Activated T-cell treated with anti-CD3 and anti-CD28 coated beads, Interleukin-2, amount 50 U/mL, for 1 hour (primary cell): Measurements from ENCODE around the gene BCAR3.
"Not testable (repeated sequence)": the region's sequence is repeated elsewhere in the genome, so short reads cannot be mapped to it uniquely, and the experiment has no call there.

Experiments
- DNase-seq: peaks from one replicate; pipeline ENCODE4 v3.0.0-alpha.2; 2020

The BCAR3 gene

GRCh38 chr1:93593854-93594602 is 87.6 kb downstream of the BCAR3 start:
- no peak for DNase-seq

- no peak for DNase-seq
Measured at GRCh38 chr1:93592551-93592949, 89.1 kb downstream of the BCAR3 start.

DNA sequence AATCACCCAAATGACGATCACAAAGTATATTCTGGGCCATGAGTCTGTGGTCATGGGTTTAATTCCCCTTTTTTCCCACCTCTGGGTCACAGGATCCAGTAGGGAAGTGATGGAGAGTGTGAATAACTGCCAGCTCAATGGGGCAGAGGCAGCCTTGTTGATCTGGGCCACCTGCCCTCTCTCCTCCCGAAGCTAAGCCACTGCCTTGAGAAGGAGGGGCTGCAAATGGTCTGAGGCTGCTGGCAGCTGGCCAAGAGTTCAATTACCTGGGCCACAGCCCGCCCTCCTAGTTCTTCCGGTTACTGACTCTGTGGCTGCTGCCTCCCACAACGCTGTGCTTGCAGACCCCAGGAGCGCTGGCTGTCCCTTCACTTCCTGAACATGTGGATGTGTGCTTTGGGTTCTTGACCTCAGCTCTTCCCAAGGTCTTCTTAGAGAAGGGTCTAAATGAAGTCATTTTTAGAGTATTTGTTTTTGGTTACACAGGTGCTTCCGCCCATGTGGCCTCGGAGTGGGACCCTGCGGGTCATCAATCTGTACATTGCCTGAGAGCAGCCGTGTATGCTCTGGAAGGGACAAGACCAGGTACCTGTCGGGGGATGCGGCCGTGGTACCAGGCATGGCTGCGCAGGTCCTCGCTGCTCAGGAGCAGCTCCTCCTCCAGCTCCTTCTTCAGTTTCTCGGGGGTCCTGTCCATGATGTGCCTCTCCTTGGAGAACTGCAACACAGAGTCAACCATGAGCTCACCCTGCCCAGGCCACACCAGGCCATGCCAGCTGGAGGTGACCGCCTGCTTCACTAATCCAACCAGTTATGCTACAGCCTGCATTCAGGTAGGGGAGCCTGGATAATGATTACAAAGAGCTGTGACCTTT is 89.7 kb downstream of the BCAR3 start:
- no peak for DNase-seq

DNA sequence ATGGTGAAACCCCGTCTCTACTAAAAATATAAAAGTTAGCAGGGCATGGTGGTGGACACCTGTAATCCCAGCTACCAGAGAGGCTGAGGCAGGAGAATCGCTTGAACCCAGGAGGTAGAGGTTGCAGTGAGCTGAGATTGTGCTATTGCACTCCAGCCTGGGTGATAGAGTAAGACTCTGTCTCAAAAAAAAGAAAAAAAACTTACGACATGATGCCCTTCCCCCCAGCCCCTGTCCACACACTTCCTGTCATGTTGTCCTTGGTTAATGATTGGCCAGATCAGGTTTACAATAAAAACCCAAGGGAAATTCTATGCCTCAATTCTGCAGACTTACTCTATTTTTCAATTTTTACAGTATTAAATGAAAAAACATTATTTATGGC is 90.4 kb downstream of the BCAR3 start:
- not testable (repeated sequence) for DNase-seq

DNA sequence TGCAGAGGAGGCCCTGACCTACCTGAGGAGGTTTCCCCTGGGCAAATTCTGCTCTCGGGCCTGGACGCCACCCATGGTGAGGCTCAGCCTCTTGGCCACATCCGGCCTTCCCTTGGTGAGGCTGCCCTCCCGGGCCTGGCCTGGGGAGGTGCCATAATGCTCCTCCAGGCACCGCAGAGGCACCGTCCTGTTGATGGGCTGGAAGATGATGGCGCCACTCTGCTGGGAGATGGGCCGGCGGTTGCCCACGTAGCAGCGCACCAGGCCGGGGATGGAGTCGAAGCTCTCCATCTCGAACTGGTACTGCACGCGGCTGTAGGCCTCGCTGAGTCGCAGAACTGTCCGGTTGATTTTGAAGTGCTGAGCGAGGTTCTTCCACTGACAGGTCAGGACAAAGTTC is 92.7 kb downstream of the BCAR3 start:
- no peak for DNase-seq

GRCh38 chr1:93588206-93588605 is 93.4 kb downstream of the BCAR3 start:
- DNase-seq = no peak

DNA sequence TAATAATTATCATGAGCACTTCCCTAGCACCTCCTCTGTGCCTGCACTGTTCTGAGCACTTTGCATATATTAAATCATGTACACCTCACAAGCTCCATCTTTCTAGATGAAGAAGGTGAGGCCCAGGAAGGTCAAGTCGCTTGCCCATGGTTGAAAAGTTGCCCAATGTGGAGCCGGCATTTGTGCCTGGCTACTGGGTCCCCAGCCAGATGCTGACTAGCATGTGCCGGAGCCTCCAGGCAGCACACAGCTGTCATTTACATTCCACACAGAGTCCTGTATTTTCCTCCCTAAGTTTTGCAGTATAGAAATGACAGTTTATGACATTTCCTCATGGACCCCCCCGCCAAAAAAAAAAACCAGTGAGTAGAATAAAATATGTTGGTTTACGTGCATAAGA is 94.3 kb downstream of the BCAR3 start:
- no peak for DNase-seq

GRCh38 chr1:93585059-93585966 is 96.3 kb downstream of the BCAR3 start:
- no peak for DNase-seq

- no peak for DNase-seq
Measured at GRCh38 chr1:93584261-93585003, 97.2 kb downstream of the BCAR3 start.

- no peak for DNase-seq
Measured at GRCh38 chr1:93581917-93582850, 99.5 kb downstream of the BCAR3 start.

GRCh38 chr1:93579891-93580290 is 101.7 kb downstream of the BCAR3 start:
- DNase-seq = no peak

DNA sequence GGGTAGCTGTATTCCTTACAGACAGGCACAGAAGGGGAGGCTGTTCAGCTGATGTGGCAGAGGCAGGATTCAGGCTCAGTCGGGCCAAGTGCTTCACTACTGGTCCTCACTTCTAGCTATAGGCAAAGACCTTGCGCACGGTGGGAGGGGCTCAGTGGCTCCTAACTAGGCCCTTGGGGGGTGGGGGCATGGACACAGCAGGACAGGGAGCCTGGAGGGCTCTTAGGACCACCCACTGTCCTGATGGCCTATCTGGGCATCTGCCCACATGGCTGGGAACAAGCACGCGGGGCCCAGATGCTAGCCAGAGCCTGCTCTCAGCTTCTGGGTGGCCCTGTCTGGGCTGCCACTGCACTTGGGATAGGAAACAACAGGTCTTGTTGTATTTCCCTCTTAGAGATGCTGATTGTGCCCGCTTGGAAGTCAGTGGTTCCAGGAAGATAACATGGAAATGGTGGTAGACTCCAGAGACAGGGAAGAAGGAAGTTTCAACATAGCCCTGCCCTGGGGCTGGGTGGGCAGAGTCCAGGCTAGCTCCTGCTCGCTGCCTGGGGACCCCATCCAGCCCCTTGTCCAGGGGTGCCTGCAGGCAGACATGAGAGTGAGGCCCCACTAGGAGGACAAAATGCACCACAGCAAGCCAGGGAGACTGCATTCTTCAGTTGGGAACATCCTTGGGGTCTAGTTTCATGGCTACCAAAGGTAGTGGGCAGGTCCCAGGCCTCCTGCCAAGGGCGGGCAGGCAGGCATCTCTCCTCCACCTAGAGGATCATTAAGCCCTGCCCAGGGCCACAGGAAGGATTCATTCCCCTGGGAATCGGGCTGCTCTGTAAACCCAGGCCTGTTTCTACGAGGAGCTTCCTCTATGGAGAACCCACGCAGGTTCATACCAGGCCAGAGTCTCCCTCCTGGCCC is 102.5 kb downstream of the BCAR3 start:
- no peak for DNase-seq

DNA sequence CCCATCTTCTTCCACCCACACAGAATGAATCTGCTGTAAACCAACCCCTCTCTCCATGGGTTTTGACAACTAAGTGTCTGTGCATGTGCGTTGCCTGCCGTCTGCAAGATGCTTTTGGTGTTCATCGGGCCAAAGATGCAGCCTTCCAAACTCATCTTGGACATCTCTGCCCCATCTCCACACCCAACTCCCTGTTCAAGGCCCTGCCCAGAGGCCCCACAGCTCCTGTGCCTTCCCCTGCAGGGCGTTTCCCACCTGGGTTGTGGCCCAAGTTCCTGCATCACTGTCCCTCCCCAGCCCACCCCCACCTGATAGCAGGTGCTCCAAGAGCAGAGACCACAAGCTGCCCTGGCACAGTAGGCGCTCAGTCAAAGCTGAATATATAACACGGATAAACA is 103.2 kb downstream of the BCAR3 start:
- DNase-seq = no peak

DNA sequence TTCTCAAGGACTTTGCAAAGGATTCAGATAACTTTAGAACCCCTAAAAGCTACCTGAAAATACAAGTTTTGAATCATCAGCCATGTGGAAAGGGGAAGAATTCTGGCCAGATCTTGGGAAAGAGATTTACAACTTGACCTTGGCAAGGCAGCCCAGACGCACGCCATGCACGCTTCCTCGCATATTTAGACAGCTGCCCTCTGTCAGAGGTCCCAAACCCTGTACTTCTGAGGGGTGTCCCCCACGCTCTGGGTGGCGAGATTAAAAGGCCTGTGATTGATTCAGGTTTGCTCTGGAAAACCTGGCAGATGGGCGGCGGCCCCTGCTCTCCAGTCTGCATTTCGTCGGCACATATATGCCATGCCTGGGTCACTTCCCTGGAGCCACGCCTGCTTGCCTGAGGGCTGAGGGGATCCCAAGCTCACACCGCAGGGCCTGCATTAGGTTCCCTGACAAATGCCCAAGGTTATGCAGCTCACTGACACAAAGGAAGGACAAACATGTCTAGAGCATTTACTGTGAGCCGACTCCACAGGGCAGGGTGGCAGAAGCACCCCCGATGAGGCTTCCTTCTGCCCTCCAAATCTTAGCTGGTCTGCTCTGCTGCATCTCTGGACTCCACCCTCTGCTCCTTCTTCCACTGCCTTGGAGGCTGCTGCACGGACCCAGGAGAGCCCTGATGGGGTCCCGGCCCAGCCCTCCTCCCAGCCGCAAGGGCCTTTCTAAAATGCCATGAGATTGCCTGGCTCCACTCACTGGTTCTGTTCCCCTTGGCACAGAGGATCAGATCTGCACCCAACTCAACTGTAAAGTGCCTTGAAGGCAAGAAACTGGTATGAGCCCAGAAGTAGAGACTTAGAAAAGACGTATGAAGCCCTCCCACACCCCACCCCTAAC is 103.9 kb downstream of the BCAR3 start:
- no peak for DNase-seq

DNA sequence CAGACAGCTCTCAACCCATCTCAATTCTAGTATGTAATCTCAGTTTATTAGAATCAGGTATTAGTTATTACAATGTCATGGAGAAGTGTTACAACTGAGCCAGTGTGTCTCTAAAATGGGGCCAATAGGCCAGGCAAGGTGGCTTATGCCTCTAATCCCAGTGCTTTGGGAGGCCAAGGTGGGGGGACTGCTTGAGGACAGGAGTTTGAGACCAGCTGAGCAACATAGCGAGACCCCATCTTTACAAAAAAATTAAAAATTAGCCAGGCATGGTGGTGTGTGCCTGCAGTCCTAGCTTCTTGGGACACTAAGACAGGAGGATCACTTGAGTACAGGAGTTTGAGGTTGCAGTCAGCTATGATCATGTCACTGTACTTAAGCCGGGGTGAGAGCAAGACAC is 104.9 kb downstream of the BCAR3 start:
- no peak for DNase-seq

- DNase-seq = no peak
Measured at GRCh38 chr1:93576346-93576745, 105.3 kb downstream of the BCAR3 start.

DNA sequence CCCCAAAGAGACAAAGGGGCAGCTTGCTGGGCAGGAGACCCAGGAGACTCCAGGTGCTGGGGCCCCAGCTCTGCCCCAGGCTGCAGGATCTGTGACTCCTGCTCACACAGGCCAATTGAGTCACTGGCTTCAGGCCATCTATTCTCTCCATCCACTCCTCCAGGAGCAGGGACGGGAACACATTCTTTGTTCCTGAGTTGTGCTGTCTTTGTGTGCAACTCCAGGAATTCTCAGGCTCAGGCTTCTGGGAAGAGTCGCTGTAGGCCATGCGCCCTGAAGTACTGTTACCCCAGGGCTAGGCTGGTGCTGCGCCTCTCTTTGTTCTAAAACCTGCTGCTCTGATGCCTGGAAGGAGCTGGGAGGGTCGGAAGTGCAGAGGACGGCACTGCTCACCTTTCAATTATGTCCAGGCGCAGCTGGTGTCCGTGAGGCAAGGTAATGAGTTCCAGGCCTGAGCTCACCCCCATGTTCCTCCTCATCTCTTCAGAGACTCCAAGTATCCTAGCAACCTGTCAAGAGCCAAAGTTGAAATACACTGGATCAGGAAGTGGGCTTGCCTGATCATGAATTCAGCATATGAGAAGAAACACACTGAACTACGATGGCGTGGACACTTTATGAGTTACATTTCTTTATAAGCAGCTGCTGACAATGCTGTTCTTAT is 105.9 kb downstream of the BCAR3 start:
- no peak for DNase-seq

DNA sequence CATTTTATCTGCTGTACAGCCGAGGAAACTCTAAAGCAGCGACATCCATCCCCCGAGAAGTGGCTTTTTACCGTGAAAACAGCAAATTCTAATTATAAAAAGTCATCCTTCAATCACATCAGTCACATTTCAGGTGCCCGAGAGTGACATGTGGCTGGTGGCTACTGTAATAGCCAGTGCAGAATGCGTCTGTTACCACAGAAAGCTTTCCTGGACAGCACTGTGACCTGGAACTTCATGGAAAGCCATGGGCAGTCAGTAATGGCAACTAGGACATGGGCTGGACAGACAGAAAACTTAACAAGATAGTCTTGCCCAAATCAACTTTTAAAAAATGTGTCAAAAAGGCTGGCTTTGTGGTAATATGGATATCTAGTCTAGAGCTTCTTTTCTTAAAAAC is 106.6 kb downstream of the BCAR3 start:
- no peak for DNase-seq

GRCh38 chr1:93574511-93574910 is 107.1 kb downstream of the BCAR3 start:
- DNase-seq = no peak
